Cardiac fibroblast (primary cell): ENCODE results near the gene LCE1E.

Source experiments
- DNase-seq, 2 donors: peaks; one replicate each; pipeline versions ENCODE4 v3.0.0 to v3.0.0-alpha.2; 2010; ENCODE audit warnings: low read depth in 2 of 2
- H3K4me3 ChIP-seq, 2 donors: replicated peaks in 1 of 2; 1 replicate in 1 of 2; 2 replicates in 1 of 2; pipeline ENCODE4 v1.5.1; 2011; ENCODE audit warnings: low read depth in 2 of 2, low read length in 2 of 2, mild to moderate bottlenecking in 2 of 2, moderate library complexity in 1 of 2
- TF ChIP-seq, protein P1 (sequence below): IDR thresholded peaks from one replicate; pipeline ENCODE4 v1.5.1; 2011; ENCODE audit warnings: low read depth, mild to moderate bottlenecking, low read length, inconsistent platforms

LCE1E gene

GRCh38 chr1:152776361-152776760, 9.7 kb upstream of the LCE1E start:
- no peak overlapping the region for H3K4me3 ChIP-seq
- DNase-seq, result no peak
- TF ChIP-seq, protein P1, sequence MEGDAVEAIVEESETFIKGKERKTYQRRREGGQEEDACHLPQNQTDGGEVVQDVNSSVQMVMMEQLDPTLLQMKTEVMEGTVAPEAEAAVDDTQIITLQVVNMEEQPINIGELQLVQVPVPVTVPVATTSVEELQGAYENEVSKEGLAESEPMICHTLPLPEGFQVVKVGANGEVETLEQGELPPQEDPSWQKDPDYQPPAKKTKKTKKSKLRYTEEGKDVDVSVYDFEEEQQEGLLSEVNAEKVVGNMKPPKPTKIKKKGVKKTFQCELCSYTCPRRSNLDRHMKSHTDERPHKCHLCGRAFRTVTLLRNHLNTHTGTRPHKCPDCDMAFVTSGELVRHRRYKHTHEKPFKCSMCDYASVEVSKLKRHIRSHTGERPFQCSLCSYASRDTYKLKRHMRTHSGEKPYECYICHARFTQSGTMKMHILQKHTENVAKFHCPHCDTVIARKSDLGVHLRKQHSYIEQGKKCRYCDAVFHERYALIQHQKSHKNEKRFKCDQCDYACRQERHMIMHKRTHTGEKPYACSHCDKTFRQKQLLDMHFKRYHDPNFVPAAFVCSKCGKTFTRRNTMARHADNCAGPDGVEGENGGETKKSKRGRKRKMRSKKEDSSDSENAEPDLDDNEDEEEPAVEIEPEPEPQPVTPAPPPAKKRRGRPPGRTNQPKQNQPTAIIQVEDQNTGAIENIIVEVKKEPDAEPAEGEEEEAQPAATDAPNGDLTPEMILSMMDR, result no peak

- H3K4me3 ChIP-seq, result no peak overlapping the region
- TF ChIP-seq, protein P1, result no peak
- no peak for DNase-seq
Measured at GRCh38 chr1:152777510-152778137, 8.4 kb upstream of the LCE1E start.

DNA sequence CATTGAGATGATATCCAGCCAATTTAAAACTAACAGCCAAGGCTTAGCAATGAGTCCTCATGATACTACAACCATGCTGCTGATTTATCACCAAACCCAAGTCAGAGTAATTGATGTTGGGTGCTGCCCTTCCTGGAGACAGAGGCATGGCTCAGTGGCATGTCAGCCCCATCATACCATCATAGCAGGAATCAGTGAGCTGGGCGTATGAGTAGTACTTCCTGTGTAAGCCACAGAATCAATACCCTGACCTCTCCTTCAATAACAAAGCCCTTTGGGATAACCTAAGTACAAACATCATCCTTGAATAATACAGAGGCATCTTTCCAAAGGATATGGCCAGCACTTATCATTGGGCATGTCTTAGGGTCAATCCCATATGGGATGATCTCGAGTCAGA, 3.0 kb upstream of the LCE1E start:
- no peak for DNase-seq
- TF ChIP-seq, protein P1, result no peak

GRCh38 chr1:152795686-152796085, 9.6 kb downstream of the LCE1E start:
- DNase-seq, result no peak
- TF ChIP-seq, protein P1, result no peak
- no peak overlapping the region for H3K4me3 ChIP-seq

More for the DNA sequence above, 3.0 kb upstream of the LCE1E start:
- H3K4me3 ChIP-seq, result no peak overlapping the region

DNA sequence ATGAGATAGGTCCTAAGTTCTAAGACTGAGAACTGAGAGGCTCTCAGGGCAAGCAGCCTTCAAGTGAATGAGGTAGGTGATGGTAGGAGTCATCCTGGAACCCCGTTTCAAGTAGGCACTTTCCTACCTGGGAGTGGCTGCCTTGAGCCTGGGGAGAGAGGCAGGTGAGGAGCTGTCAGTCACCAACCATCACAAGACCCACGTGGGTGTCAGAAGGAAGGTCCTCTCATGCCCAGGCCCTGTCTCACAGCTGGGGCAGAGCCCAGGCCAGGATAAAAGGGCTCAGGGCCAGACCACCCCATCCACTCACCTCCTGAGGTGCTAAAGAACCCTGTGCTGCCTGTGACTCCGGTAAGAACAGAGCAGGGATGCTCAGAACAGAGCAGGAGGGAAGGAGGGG, 10.4 kb downstream of the LCE1E start, which contains the start of gene LCE1D:
LCE1D (plus strand) TSS at position 301 of the 400 bp plus-strand sequence. CDS start 1,074 bp downstream, outside the sequence.
- TF ChIP-seq, protein P1, result no peak
- DNase-seq, result no peak
- no peak within 1 kb of the TSS for H3K4me3 ChIP-seq

DNA sequence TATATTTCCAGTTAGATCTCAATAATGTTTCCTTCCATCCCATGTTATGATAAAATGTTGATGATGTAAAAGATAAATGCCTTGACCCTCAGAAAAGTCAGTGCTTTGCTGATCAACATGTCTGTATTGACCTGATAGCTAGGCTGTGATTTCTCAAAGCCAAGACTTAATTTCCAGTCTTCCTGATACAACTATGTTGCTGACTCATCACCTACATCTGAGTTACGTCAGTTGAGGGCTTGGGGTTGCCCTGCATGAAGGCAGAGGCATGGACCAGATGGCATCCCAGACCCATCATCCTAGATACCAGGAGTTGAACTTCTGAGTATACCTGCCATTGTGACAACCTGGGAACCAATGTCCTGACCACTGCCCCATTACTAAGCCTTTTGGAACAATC, 15.3 kb downstream of the LCE1E start:
- DNase-seq, result no peak
- TF ChIP-seq, protein P1, result no peak

GRCh38 chr1:152806576-152806975, 20.5 kb downstream of the LCE1E start, which contains the start of gene LCE1C:
Gene LCE1C, minus strand, starts transcription at chr1:152806651. Its CDS starts 1,173 bp downstream, at chr1:152805478.
- DNase-seq, result no peak

More for the DNA sequence above, 15.3 kb downstream of the LCE1E start:
- H3K4me3 ChIP-seq, result no peak overlapping the region

More at GRCh38 chr1:152806576-152806975, 20.5 kb downstream of the LCE1E start, which contains the start of gene LCE1C:
- no peak within 1 kb of the TSS for H3K4me3 ChIP-seq
- TF ChIP-seq, protein P1, result no peak
